ENCODE data around the gene CDYL2.

- no peak for TF ChIP-seq CTCF (IDR thresholded peaks at IDR 0.05; ENCODE audit: low read depth, low read length)
- no peak for TF ChIP-seq MAX (IDR thresholded peaks at IDR 0.05; ENCODE audit: low read depth, low read length)
- TF ChIP-seq POLR2A (IDR thresholded peaks at IDR 0.05; ENCODE audit: extremely low read depth, insufficient read length) = no peak
- no peak for TF ChIP-seq MYC (IDR thresholded peaks at IDR 0.05; ENCODE audit: low read depth, low read length)
These were observed 16.4 kb downstream of the CDYL2 start for GRCh38 chr16:80788027-80788426.

All from NB4 (cell line).